Spleen (tissue), 11 donors: ENCODE measurements around the gene SUPT3H. TPM values are rescaled to one million over a fixed set of nuclear protein-coding genes. Genes with fewer than 3 reads are reported as not detected.

Source experiments
- DNase-seq: peaks from one replicate; pipeline ENCODE4 v3.0.0-alpha.2; 2020
- H3K27ac ChIP-seq, 8 donors: fragments of 200-600 bp; sonication (generic) in 7 of 8; 1 replicate in 4 of 8; 2 replicates in 4 of 8; pipeline versions ENCODE4 v1.5.0 to v1.8.0; 2016 to 2021; ENCODE audit warnings: inconsistent platforms in 4 of 8, mild to moderate bottlenecking in 4 of 8, moderate library complexity in 1 of 8
- H3K27me3 ChIP-seq, 7 donors: fragments of 200-600 bp; sonication (generic) in 6 of 7; replicated peaks in 1 of 7; 1 replicate in 4 of 7; 2 replicates in 3 of 7; pipeline versions ENCODE4 v1.5.0 to v1.8.0; 2016 to 2021; ENCODE audit warnings: inconsistent platforms in 3 of 7, mild to moderate bottlenecking in 1 of 7
- H3K36me3 ChIP-seq, 6 donors: fragments of 200-600 bp; sonication (generic) in 5 of 6; 1 replicate in 4 of 6; 2 replicates in 2 of 6; pipeline versions ENCODE4 v1.5.0 to v1.8.0; 2016 to 2021; ENCODE audit warnings: inconsistent platforms in 2 of 6
- H3K4me1 ChIP-seq, 6 donors: fragments of 200-600 bp; sonication (generic) in 5 of 6; 1 replicate in 3 of 6; 2 replicates in 3 of 6; pipeline versions ENCODE4 v1.5.0 to v1.8.0; 2016 to 2021; ENCODE audit warnings: inconsistent platforms in 3 of 6
- H3K4me3 ChIP-seq, 8 donors: fragments of 200-600 bp; sonication (generic) in 7 of 8; 1 replicate in 4 of 8; 2 replicates in 4 of 8; pipeline versions ENCODE4 v1.5.0 to v1.8.0; 2016 to 2021; ENCODE audit warnings: inconsistent platforms in 4 of 8, mild to moderate bottlenecking in 4 of 8, moderate library complexity in 2 of 8
- H3K9me3 ChIP-seq, 8 donors: fragments of 200-600 bp; sonication (generic) in 7 of 8; 1 replicate in 4 of 8; 2 replicates in 4 of 8; pipeline versions ENCODE4 v1.5.0 to v1.8.0; 2016 to 2021; ENCODE audit warnings: inconsistent platforms in 4 of 8
- POLR2A ChIP-seq, 3 donors: fragments of 450-650 bp; IDR thresholded peaks; one replicate each; pipeline ENCODE4 v1.5.1; 2017; ENCODE audit warnings: antibody characterized with exemption in 3 of 3, mild to moderate bottlenecking in 1 of 3
- POLR2AphosphoS5 ChIP-seq, 3 donors: sonication (generic); formaldehyde crosslinking; IDR thresholded peaks; one replicate each; pipeline ENCODE4 v1.5.1; 2017; ENCODE audit warnings: antibody characterized with exemption in 3 of 3
- WGBS, 5 donors: extraction: QIAGEN DNeasy Blood & Tissue Kit in 3 of 5; methylation state at CpG; one replicate each; pipeline versions ENCODE4 v1.1.5 to v1.1.7; 2013 to 2018; 5-methylcytosine and 5-hydroxymethylcytosine counted together
- intact Hi-C: fragments of 100-400 bp; cut with DNase I; formaldehyde crosslinking; loops from one replicate; pipeline ENCODE4 v1.15.0; 2023; ENCODE audit warnings: low total_unique reads
- polyA plus RNA-seq, 3 donors: library from polyadenylated mRNA; stranded (reverse); fragments of 200-250 nt; gene quantifications; one replicate each; pipeline ENCODE4 v1.2.1, GENCODE V29; 2013
- total RNA-seq, 7 donors: library from RNA; depleted of rRNA in 3 of 7; stranded (reverse); fragments of >200 nt in 3 of 7; fragmentation: NEBNext Ultra II Directional in 4 of 7; extraction: Animal tissue kit (Norgen Biotek cat#: 25700) in 4 of 7; gene quantifications; one replicate each; pipeline versions ENCODE4 v1.1.0 to v1.2.1, GENCODE V29; 2016 to 2021
- TF ChIP-seq, protein P1 (sequence below), 11 experiments: fragments of 200-600 bp in 7 of 11; fragments of 450-650 bp in 4 of 11; sonication (generic) in 4 of 11; IDR thresholded peaks in 8 of 11; conservative IDR thresholded peaks in 3 of 11; 1 replicate in 7 of 11; 2 replicates in 4 of 11; pipeline versions ENCODE4 v1.4.0 to v1.8.0; 2016 to 2021; ENCODE audit warnings: antibody characterized with exemption in 11 of 11, inconsistent platforms in 4 of 11, mild to moderate bottlenecking in 1 of 11
- donor health status: healthy with polysubstance abuse.
- donor health status: DM: no; HTN: no; CAD: no; lungs with moderate emphysema.
- donor health status: DM: no; HTN: no; CAD: no.
- donor health status: Bipolar disorder and iron deficiency.
- donor health status: healthy.
- donor health status: DM: no; HTN: no; CAD: no.
- donor health status: DM: yes; HTN: yes; CAD: no.

The SUPT3H gene
- total and polyA plus RNA-seq, 10 donors, result 3.1 to 16.8 (median 6.2) TPM

- TF ChIP-seq, protein P1, sequence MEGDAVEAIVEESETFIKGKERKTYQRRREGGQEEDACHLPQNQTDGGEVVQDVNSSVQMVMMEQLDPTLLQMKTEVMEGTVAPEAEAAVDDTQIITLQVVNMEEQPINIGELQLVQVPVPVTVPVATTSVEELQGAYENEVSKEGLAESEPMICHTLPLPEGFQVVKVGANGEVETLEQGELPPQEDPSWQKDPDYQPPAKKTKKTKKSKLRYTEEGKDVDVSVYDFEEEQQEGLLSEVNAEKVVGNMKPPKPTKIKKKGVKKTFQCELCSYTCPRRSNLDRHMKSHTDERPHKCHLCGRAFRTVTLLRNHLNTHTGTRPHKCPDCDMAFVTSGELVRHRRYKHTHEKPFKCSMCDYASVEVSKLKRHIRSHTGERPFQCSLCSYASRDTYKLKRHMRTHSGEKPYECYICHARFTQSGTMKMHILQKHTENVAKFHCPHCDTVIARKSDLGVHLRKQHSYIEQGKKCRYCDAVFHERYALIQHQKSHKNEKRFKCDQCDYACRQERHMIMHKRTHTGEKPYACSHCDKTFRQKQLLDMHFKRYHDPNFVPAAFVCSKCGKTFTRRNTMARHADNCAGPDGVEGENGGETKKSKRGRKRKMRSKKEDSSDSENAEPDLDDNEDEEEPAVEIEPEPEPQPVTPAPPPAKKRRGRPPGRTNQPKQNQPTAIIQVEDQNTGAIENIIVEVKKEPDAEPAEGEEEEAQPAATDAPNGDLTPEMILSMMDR (IDR thresholded peaks at IDR 0.05 in 8 of 11, conservative IDR thresholded peaks at IDR 0.05 in 3 of 11), result no peak
- no peak for TF ChIP-seq POLR2A (IDR thresholded peaks at IDR 0.05)
- TF ChIP-seq POLR2AphosphoS5 (IDR thresholded peaks at IDR 0.05), result no peak
- Histone ChIP-seq H3K36me3 (no peaks in the 10 kb centered on the region), H3K27me3 (peaks cover 0 to 67% (median 56%) of the 10 kb centered on the region in 7 donors), H3K4me1 (peaks cover 31 to 74% (median 51%) of the 10 kb centered on the region in 6 donors), H3K9me3 (no peaks in the 10 kb centered on the region), H3K27ac (peak overlapping the region; percentile 22 to 89 (median 82)), H3K4me3 (peak overlapping the region; percentile 45 to 84 (median 62))
- WGBS, 5 donors, result 11 to 16% (median 12%) methylated on average over 31 to 38 of the region's 38 CpGs
- peak; percentile 89 for DNase-seq
- intact Hi-C loops, result no loop called here
Measured at GRCh38 chr6:45423824-45424450, 46.2 kb upstream of the SUPT3H start.

DNA sequence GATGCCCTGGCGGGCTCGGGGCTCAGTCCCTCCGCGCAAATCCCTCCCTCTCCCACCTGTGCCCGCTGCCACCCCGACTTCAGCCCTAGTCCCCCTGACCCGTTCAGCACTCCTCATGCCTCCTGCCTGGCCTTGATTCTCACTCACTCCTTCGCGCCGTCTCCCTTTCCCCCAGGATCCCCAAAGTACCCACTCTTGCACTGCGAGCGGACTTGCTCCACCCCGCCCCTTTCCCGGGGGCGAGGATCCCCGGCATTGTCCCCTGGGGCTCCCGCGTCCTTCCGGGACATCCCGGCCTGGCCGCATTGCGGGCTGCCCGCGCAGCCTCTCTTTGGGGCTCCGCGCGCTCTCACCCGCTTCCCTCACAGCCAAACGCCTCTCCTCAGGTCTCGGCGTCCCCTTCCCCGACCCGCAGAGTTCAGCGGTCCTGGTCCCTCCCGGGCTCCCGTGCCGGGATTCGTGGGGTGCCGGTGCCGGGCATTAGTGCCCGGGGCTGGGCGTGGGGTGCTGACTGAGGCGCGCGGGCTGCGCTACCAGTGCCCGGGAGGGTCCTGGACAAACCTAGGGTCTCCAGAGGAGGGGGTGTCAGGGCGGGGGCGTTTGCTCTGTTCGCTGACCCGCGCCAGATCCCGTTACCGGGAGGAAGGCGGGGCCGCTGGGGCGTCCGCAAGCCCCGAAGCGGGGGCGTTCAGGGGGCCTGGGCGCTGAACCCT, 45.5 kb upstream of the SUPT3H start:
- DNase-seq, result peak; percentile 89
- Histone ChIP-seq H3K9me3 (no peaks in the 10 kb centered on the region), H3K27ac (peak overlapping the region; percentile 22 to 89 (median 82)), H3K4me1 (peaks cover 31 to 73% (median 51%) of the 10 kb centered on the region in 6 donors), H3K4me3 (peak overlapping the region; percentile 45 to 84 (median 62)), H3K27me3 (peaks cover 0 to 74% (median 59%) of the 10 kb centered on the region in 7 donors), H3K36me3 (no peaks in the 10 kb centered on the region)
- intact Hi-C loops, result no loop called here
- TF ChIP-seq POLR2AphosphoS5 (IDR thresholded peaks at IDR 0.05), result peak in 1 of 3 donors; percentile 61
- TF ChIP-seq, protein P1 (IDR thresholded peaks at IDR 0.05 in 8 of 11, conservative IDR thresholded peaks at IDR 0.05 in 3 of 11), result peak in 1 of 11 experiments; percentile 5
- TF ChIP-seq POLR2A (IDR thresholded peaks at IDR 0.05), result no peak
- WGBS, 5 donors, result 0 to 2% (median 1%) methylated on average over 39 to 62 of the region's 62 CpGs

DNA sequence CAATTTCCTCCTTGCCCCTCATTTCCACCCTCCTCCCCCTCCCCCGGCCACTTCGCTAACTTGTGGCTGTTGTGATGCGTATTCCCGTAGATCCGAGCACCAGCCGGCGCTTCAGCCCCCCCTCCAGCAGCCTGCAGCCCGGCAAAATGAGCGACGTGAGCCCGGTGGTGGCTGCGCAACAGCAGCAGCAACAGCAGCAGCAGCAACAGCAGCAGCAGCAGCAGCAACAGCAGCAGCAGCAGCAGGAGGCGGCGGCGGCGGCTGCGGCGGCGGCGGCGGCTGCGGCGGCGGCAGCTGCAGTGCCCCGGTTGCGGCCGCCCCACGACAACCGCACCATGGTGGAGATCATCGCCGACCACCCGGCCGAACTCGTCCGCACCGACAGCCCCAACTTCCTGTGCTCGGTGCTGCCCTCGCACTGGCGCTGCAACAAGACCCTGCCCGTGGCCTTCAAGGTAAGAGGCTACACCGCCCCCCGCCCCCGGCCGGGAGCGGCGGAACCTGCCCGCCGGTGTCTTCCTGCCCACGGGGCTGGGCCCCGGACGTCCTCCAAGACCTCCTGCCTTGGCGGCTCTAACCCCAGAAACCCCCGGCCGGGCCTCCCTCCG, 44.9 kb upstream of the SUPT3H start:
- DNase-seq, result peak; percentile 91
- no peaks in the 10 kb centered on the region for H3K36me3 ChIP-seq
- H3K27me3 ChIP-seq, result peaks cover 0 to 78% (median 59%) of the 10 kb centered on the region in 7 donors
- intact Hi-C loops, result no loop called here
- H3K27ac ChIP-seq, result peak overlapping the region; percentile 22 to 89 (median 82)
- peak overlapping the region; percentile 45 to 84 (median 62) for H3K4me3 ChIP-seq
- peaks cover 31 to 66% (median 49%) of the 10 kb centered on the region in 6 donors for H3K4me1 ChIP-seq
- no peaks in the 10 kb centered on the region for H3K9me3 ChIP-seq
- WGBS, 5 donors, result 0 to 4% (median 1%) methylated on average over 14 to 55 of the region's 55 CpGs
- TF ChIP-seq POLR2AphosphoS5 (IDR thresholded peaks at IDR 0.05), result peak in 2 of 3 donors; percentile 44 to 64
- TF ChIP-seq, protein P1 (IDR thresholded peaks at IDR 0.05 in 8 of 11, conservative IDR thresholded peaks at IDR 0.05 in 3 of 11), result peak in 1 of 11 experiments; percentile 6
- no peak for TF ChIP-seq POLR2A (IDR thresholded peaks at IDR 0.05)
